ENCODE data around the gene HCN2. TPM values are rescaled to one million over a fixed set of nuclear protein-coding genes. Genes with fewer than 3 reads are reported as not detected.
"Not testable (repeated sequence)": the region's sequence is repeated elsewhere in the genome, so short reads cannot be mapped to it uniquely, and the experiment has no call there.

Gene HCN2
- total RNA-seq, 1 experiment from 2014 or later = 3.9 TPM

DNA sequence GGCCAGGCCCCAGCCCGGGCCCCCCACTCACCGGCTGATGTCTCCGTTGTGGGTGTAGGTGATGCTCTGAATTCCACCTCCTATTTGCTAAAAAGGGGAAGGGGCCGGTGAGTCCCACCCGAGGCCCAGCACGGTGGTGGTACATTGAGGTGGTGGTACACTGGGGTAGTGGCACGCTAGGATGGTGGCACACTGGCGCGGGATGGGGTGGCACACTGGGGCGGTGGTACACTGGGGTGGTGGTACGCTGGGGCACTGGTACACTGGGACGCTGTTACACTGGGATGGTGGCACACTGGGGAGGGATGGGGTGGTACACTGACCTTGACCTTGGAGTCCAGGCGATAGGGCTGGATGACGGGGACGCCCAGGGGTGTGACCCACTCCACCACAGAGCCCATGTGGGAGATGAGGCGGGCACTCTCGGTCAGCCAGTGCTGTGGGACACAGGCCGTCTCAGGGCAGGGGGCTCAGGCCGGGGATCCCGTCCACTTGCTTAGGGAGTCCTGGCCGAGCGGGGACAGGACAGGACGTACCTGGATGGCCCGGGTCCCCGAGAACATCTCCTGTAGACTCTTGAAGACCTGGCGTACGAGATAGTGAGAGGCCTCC lies 29.1 kb downstream of the HCN2 start:
- Mint-ChIP-seq H3K9me3 (ENCODE audit: unreplicated experiment) (no peaks in the 10 kb centered on the region), H3K4me3 (ENCODE audit: unreplicated experiment) (no peak overlapping the region), H3K4me1 (ENCODE audit: low read depth, unreplicated experiment) (no peaks in the 10 kb centered on the region), H3K27me3 (ENCODE audit: insufficient read depth, unreplicated experiment) (no peaks in the 10 kb centered on the region), H3K36me3 (ENCODE audit: insufficient read depth, unreplicated experiment) (peaks cover 29% of the 10 kb centered on the region), H3K27ac (ENCODE audit: unreplicated experiment) (no peak overlapping the region)
- H3K9me3 ChIP-seq = no peaks in the 10 kb centered on the region
- H3K4me1 ChIP-seq = no peaks in the 10 kb centered on the region
- ChIA-PET CTCF (no interaction called here), POLR2A (no interaction called here)
- intact Hi-C loops (cut with micrococcal nuclease; ENCODE audit: unreplicated experiment) = no loop called here
- TF ChIP-seq, protein P1, sequence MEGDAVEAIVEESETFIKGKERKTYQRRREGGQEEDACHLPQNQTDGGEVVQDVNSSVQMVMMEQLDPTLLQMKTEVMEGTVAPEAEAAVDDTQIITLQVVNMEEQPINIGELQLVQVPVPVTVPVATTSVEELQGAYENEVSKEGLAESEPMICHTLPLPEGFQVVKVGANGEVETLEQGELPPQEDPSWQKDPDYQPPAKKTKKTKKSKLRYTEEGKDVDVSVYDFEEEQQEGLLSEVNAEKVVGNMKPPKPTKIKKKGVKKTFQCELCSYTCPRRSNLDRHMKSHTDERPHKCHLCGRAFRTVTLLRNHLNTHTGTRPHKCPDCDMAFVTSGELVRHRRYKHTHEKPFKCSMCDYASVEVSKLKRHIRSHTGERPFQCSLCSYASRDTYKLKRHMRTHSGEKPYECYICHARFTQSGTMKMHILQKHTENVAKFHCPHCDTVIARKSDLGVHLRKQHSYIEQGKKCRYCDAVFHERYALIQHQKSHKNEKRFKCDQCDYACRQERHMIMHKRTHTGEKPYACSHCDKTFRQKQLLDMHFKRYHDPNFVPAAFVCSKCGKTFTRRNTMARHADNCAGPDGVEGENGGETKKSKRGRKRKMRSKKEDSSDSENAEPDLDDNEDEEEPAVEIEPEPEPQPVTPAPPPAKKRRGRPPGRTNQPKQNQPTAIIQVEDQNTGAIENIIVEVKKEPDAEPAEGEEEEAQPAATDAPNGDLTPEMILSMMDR (IDR thresholded peaks at IDR 0.05; ENCODE audit: insufficient read depth in 1 of 2, low read depth in 1 of 2, low read length in 1 of 2, severe bottlenecking in 1 of 2, unreplicated experiment in 1 of 2) = no peak
- no peak for DNase-seq
- BruUV-seq (replicated peaks) = no TSS peak
- H3K4me3 ChIP-seq (ENCODE audit: low read depth, low read length) = no peak overlapping the region
- no peaks in the 10 kb centered on the region; the same call in 1 of the 2 replicates for H3K36me3 ChIP-seq (ENCODE audit: control insufficient read depth, insufficient read depth, low read length)
- no peaks in the 10 kb centered on the region for H3K27me3 ChIP-seq (replicated peaks; ENCODE audit: control insufficient read depth, insufficient read depth, low read length)

DNA sequence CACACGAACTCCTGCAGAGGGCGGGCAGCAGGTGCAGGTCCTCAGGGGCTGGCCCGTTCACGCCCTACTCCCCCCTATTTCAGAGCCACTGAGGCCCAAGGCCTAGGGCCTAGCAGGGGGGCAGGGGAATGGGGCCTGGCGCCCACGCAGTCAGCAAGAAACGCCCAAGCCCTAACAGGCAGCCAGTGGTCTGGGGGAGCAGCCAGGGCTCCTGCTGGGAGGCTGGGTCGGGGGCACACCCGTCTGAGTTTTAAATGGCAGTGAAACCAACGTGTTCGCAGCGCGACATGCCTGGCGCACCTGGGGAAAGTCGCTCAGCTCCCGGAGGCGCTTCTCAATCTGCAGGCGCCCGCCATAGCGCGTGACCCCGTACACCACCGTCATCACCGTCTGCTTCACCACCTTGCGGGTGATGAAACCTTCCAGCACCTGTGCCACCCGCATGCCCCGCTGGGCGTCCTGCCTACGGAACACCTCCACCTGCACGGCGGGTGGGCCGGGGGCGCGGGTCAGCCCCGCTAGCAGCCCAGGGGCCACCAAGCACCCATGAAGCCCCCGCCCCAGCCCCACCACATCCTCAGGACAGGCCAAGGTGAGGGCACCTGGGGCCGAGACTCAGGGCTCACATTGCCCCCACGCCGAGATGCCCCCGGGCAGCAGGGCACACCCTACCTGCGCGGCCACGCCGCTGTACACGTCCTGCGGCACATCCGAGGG lies 29.8 kb downstream of the HCN2 start:
- no peak for DNase-seq
- BruUV-seq (replicated peaks) = no TSS peak
- intact Hi-C loops (cut with micrococcal nuclease; ENCODE audit: unreplicated experiment) = no loop called here
- H3K36me3 ChIP-seq (ENCODE audit: control insufficient read depth, insufficient read depth, low read length) = no peaks in the 10 kb centered on the region; the same call in 1 of the 2 replicates
- H3K4me3 ChIP-seq (ENCODE audit: low read depth, low read length) = no peak overlapping the region
- ChIA-PET CTCF (no interaction called here), POLR2A (no interaction called here)
- H3K9me3 Mint-ChIP-seq (ENCODE audit: unreplicated experiment) = no peaks in the 10 kb centered on the region
- H3K27ac Mint-ChIP-seq (ENCODE audit: unreplicated experiment) = no peak overlapping the region
- H3K36me3 Mint-ChIP-seq (ENCODE audit: insufficient read depth, unreplicated experiment) = peaks cover 28% of the 10 kb centered on the region
- no peaks in the 10 kb centered on the region for H3K27me3 Mint-ChIP-seq (ENCODE audit: insufficient read depth, unreplicated experiment)
- H3K4me3 Mint-ChIP-seq (ENCODE audit: unreplicated experiment) = no peak overlapping the region
- no peaks in the 10 kb centered on the region for H3K4me1 Mint-ChIP-seq (ENCODE audit: low read depth, unreplicated experiment)
- TF ChIP-seq, protein P1 (IDR thresholded peaks at IDR 0.05; ENCODE audit: insufficient read depth in 1 of 2, low read depth in 1 of 2, low read length in 1 of 2, severe bottlenecking in 1 of 2, unreplicated experiment in 1 of 2) = no peak
- no peaks in the 10 kb centered on the region for H3K4me1 ChIP-seq
- no peaks in the 10 kb centered on the region for H3K27me3 ChIP-seq (replicated peaks; ENCODE audit: control insufficient read depth, insufficient read depth, low read length)
- H3K9me3 ChIP-seq = no peaks in the 10 kb centered on the region

DNA sequence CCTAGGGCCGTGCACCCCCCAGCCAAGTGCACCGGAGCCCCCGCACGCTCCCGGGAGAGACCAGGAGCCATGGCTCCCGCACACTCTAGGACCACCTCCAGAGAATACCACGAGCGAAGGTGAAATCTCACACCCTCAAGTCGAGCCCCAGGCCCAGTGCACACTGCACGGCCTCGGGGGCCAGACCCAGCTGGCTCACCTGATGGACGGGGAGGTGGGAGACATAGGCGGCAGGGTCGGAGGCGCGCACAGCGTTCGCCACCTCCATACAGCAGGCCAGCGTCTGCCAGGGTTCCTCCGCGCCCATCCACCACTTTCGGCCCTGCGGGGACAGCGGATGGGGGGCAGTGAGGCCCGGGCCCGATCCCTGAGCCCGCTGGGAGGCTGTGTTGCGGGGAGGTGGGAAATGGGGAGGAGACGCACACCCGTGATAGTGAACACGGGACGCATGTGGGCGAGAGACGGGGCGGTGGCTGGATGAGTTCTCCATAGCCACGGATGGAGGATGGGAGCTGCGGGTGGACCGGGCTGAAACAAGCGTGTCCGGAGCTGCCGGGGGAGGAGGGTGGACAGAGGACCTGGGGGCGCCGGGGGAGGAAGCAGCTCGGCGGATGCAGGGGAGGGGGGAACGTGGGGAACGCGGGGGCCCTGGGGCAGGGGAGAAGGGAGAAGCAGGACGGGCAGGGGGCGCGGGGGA lies 30.6 kb downstream of the HCN2 start:
- POLR2A ChIA-PET = no interaction called here
- TF ChIP-seq, protein P1 (IDR thresholded peaks at IDR 0.05; ENCODE audit: insufficient read depth in 1 of 2, low read depth in 1 of 2, low read length in 1 of 2, severe bottlenecking in 1 of 2, unreplicated experiment in 1 of 2) = no peak
- Histone ChIP-seq H3K4me3 (ENCODE audit: low read depth, low read length) (no peak overlapping the region), H3K27me3 (replicated peaks; ENCODE audit: control insufficient read depth, insufficient read depth, low read length) (no peaks in the 10 kb centered on the region), H3K9me3 (no peaks in the 10 kb centered on the region), H3K4me1 (no peaks in the 10 kb centered on the region), H3K36me3 (ENCODE audit: control insufficient read depth, insufficient read depth, low read length) (no peaks in the 10 kb centered on the region; the same call in 1 of the 2 replicates)
- no peak overlapping the region for H3K27ac Mint-ChIP-seq (ENCODE audit: unreplicated experiment)
- BruUV-seq (replicated peaks) = no TSS peak
- H3K36me3 Mint-ChIP-seq (ENCODE audit: insufficient read depth, unreplicated experiment) = peaks cover 24% of the 10 kb centered on the region
- intact Hi-C loops (cut with micrococcal nuclease; ENCODE audit: unreplicated experiment) = no loop called here
- DNase-seq = no peak
- no peaks in the 10 kb centered on the region for H3K9me3 Mint-ChIP-seq (ENCODE audit: unreplicated experiment)
- no peaks in the 10 kb centered on the region for H3K27me3 Mint-ChIP-seq (ENCODE audit: insufficient read depth, unreplicated experiment)
- no peak overlapping the region for H3K4me3 Mint-ChIP-seq (ENCODE audit: unreplicated experiment)
- CTCF ChIA-PET = no interaction called here
- no peaks in the 10 kb centered on the region for H3K4me1 Mint-ChIP-seq (ENCODE audit: low read depth, unreplicated experiment)

DNA sequence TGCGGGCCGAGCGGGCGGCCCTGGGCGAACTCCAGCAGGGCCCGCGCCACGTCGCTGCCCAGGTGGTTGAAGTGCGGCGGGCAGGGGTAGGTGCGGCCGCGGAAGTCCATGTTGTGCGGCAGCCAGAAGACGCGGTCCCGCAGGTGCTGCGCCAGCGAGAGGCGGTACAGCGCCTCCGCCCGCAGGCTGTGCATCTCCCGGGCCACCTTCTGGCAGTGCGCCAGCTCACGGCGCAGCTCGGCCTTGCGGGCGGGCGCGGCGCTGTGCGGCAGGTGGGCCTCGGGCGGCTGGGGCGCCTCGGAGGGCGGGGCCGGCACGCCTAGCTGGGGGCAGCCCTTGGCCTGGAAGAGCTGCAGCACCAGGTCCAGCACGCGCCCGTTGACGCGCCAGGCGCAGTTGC lies 31.5 kb downstream of the HCN2 start:
- not testable (repeated sequence) for H3K36me3 ChIP-seq (ENCODE audit: control insufficient read depth, insufficient read depth, low read length)

More for the DNA sequence above, 31.5 kb downstream of the HCN2 start:
- POLR2A ChIA-PET; H3K9me3 ChIP-seq; H3K4me3 Mint-ChIP-seq (ENCODE audit: unreplicated experiment); H3K27me3 ChIP-seq (replicated peaks; ENCODE audit: control insufficient read depth, insufficient read depth, low read length); H3K4me1 Mint-ChIP-seq (ENCODE audit: low read depth, unreplicated experiment); H3K27me3 Mint-ChIP-seq (ENCODE audit: insufficient read depth, unreplicated experiment); H3K27ac Mint-ChIP-seq (ENCODE audit: unreplicated experiment); intact Hi-C loops (cut with micrococcal nuclease; ENCODE audit: unreplicated experiment); H3K9me3 Mint-ChIP-seq (ENCODE audit: unreplicated experiment); DNase-seq; H3K4me3 ChIP-seq (ENCODE audit: low read depth, low read length); CTCF ChIA-PET; H3K4me1 ChIP-seq; BruUV-seq (replicated peaks): not testable (repeated sequence)
- peaks cover 29% of the 10 kb centered on the region for H3K36me3 Mint-ChIP-seq (ENCODE audit: insufficient read depth, unreplicated experiment)

Measured in Caco-2 (cell line).